Stimulated activated CD8-positive, alpha-beta memory T cell treated with anti-CD3 and anti-CD28 coated beads, Interleukin-15, amount 100 ng/mL, for 4 hours (primary cell): ENCODE results near the gene DPP3.
"Not testable (repeated sequence)": the region's sequence is repeated elsewhere in the genome, so short reads cannot be mapped to it uniquely, and the experiment has no call there.

Experiments
- DNase-seq, 2 donors: peaks; one replicate each; pipeline ENCODE4 v3.0.0-alpha.2; 2020; ENCODE audit warnings: low read depth in 2 of 2

DPP3 gene

GRCh38 chr11:66530927-66531709 lies 50.9 kb downstream of the DPP3 start:
- no peak for DNase-seq

- no peak for DNase-seq
These were observed 51.6 kb downstream of the DPP3 start for GRCh38 chr11:66531841-66532240.

GRCh38 chr11:66532784-66533183 lies 52.5 kb downstream of the DPP3 start:
- no peak for DNase-seq

DNA sequence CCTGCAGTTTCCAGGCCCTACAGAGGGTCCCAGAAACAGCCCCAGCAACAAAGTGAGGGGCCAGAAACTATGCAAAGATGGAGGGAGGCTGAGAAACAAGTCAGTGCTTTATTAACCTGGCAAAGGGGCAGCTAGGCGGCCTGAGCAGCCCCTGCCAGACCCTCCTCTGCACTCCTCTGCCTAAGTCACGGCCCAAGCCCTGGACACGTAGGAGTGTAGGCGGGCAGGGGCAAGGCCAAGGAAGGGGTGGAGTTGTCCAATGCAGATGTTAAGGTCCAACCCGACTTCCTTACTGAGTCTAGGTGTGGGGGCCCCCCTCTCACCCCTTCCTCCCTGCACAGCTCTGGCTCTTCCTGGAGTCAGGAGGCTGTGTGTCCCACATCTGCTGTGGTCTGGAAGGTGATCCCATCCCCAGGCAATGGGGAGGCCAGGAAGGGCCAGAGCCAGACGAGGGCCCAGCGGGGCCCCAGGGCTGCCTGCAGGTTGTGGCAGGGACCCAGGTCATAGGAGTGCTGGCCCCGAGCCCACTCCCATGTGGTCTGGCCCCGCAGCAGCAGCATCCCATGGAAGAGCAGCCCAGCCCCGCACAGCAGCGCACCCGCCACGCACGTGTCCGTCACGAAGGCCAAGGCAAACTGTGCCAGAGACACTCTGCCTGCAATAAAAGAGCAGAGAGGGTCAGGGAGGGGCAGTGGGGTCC lies 59.1 kb downstream of the DPP3 start:
- DNase-seq: no peak

DNA sequence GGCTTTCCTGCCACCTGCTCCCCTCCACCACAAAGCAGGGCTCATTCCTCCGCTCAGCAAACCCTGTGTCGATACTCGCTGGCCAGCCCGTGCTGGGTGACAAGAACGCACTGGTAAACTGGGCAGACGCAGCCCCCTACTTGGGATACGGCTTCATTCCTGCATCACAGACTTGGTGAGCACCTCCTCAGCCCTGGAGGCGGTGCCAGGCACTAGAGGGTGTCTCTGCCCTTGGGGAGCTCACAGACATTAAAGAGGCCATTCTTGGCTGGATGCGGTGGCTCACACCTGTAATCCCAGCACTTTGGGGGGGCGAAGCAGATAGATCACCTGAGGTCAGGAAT lies 59.6 kb downstream of the DPP3 start:
- no peak for DNase-seq

DNA sequence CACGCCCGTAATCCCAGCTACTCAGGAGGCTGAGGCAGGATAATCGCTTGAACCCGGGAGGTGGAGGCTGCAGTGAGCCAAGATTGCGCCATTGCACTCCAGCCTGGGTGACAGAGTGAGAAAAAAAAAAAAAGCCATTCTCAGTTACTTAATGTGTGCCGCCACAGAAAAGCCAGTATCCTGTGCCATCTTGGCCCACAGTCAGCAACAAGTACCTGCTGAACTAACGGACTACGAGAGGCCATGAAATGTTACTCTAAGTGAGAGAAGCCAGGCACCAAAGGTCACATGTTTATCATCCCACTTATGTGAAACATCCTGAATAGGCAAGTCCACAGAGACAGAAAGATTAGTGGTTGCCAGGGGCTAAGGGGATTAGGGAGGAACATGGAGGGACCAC lies 60.4 kb downstream of the DPP3 start:
- not testable (repeated sequence) for DNase-seq

GRCh38 chr11:66541892-66542291 lies 61.7 kb downstream of the DPP3 start:
- no peak for DNase-seq

DNA sequence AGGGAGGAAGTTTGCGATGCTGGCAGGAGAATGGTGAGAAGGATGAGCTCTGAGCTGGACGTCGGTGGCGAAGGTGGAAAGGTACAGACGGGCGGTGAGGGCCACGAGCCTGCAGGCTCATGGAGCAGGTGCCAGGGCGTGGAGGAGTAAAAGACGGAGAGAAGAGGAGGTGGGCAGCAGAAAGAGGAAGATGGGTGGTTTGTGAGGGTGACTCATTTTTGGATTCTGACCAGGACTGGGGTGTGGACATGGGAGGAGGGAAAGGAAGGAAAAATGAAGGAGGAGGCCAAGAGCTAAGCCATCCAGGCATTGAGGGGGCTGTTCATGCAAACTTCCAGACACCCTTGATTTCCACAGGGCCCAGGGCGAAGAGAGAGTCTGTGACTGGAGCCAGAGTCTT lies 62.1 kb downstream of the DPP3 start:
- DNase-seq: no peak

- DNase-seq: peak; percentile 25
These were observed 63.3 kb downstream of the DPP3 start for GRCh38 chr11:66543263-66544107.

DNA sequence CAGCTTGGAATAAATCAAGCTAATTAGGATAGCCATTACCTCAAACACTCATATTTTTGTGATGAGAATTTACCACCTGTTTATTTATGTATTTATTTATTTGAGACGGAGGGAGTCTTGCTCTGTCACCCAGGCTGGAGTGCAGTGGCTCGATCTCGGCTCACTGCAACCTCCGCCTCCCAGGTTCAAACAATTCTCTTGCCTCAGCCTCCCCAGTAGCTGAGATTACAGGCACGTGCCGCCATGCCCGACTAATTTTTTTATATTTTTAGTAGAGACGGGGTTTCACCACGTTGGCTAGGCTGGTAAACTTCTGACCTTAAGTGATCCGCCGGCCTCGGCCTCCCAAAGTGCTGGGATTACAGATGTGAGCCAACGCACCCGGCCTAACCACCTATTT lies 64.7 kb downstream of the DPP3 start:
- not testable (repeated sequence) for DNase-seq

- DNase-seq: peak; percentile 65 to 69
These were observed 65.6 kb downstream of the DPP3 start, which contains the start of gene ZDHHC24 for GRCh38 chr11:66545701-66546367. TSS of gene ZDHHC24 (minus strand) at chr11:66546048. CDS start at chr11:66546003, 45 bp downstream.

GRCh38 chr11:66546368-66546965 lies 66.2 kb downstream of the DPP3 start, which contains the start of gene ACTN3:
TSS of gene ACTN3 (plus strand) at chr11:66546903. CDS start at chr11:66546938, 35 bp downstream.
- no peak for DNase-seq

- no peak for DNase-seq
These were observed 66.9 kb downstream of the DPP3 start for GRCh38 chr11:66546966-66547661.

DNA sequence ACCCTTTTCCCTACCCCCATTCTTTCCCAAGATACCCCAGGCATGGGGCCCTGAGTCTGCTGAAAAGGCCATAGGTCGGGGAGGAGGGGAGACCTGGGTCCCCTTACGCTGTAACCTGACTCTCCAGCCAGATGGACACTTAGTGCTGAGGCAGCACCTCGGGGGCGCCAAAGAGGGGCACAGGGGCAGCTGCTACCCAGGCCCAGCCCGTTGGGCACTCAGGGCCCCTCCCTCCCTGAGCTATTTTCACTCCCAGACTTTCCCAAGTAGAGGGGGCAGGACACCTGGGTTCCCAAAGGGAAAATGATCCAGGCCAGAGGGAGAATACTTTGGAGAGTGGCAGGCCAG lies 67.4 kb downstream of the DPP3 start:
- no peak for DNase-seq

- DNase-seq: no peak
These were observed 67.8 kb downstream of the DPP3 start for GRCh38 chr11:66548041-66548440.

DNA sequence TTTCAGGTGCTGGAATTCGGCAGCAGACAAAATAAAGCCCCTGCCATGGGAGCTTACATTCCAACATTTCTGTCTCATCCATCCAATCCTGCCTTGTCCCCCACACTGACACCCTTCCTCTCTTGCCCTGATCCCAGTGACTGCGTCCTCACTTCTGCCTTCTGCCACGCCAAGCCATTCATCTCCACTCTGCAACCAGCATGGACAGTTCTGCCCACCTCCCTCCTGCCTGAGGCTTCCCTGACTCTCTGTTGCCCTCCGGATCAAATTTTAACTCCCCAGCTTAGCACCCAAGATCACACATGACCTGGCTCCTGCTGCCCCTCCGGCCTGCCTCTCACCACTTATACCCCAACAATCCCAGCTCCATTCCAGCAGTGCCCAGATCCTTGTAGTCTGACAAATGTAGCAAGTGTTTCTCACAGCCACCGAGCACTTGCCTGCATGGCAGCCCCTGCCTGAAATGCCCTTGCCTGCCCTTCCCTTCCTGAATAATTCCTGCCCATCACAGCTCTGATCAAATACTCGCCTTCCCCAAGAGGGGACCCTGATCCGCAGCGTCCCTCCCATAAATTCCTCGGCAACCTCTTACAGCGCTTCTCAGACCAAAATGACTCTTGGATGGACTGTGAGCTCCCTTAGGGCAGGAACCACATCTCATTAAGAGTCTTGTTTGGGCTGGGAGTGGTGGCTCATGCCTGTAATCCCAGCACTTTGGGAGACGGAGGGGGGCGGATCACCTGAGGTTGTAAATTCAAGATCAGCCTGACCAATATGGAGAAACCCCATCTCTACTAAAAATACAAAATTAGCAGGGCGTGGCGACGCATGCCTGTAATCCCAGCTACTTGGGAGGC lies 68.8 kb downstream of the DPP3 start:
- no peak for DNase-seq

GRCh38 chr11:66549696-66550095 lies 69.5 kb downstream of the DPP3 start:
- DNase-seq: no peak

DNA sequence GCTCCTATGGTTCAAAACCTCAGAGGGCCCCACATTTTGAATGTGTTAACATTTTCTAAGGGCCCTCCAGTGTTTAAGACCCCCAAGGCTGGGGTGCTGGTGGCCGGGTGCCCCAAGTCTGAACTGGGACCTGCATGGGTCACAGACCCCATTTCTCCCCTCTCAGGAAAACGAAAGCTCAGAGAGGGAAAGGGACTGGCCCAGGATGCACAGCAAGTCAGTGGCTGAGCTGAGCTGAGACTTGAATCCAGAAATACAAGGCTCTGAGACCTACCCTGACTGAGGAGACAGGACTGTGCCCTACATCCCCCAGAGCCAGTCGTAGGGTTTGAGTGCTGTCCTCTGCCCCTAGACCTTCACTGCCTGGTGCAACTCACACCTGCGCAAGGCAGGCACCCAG lies 70.7 kb downstream of the DPP3 start:
- DNase-seq: no peak

- DNase-seq: no peak
These were observed 74.4 kb downstream of the DPP3 start for GRCh38 chr11:66554602-66555001.

GRCh38 chr11:66555416-66555815 lies 75.2 kb downstream of the DPP3 start:
- DNase-seq: no peak
